HEK293 (cell line): ENCODE measurements around the gene CDCP2.

Source experiments
- CTCF ChIA-PET: fragments of 350-600 bp; formaldehyde crosslinking; extraction: SDS; loops from one replicate; lab custom pipeline; 2021; ENCODE audit warnings: antibody characterized with exemption; lab: Yijun Ruan, JAX
- POLR2A ChIA-PET: fragments of 300-600 bp; formaldehyde crosslinking; extraction: SDS; loops from one replicate; lab custom pipeline; 2020; ENCODE audit warnings: antibody characterized with exemption, inconsistent platforms; lab: Yijun Ruan, JAX
- H3K27ac ChIP-seq: fragments of 200-500 bp; sonication (Bioruptor generic); 2 replicates; pipeline ENCODE4 v1.5.1; 2014; ENCODE audit warnings: low read depth, low read length, control low read depth, inconsistent platforms; ENCODE audit errors: extremely low read depth
- H3K36me3 ChIP-seq, 2 experiments: fragments of 200-500 bp in 1 of 2; sonication (Bioruptor generic) in 1 of 2; 1 replicate in 1 of 2; 2 replicates in 1 of 2; pipeline ENCODE4 v1.5.1; 2014 to 2017; ENCODE audit warnings: inconsistent platforms in 2 of 2, low read length in 2 of 2; ENCODE audit not compliant: control insufficient read depth in 2 of 2, insufficient read depth in 1 of 2
- H3K4me1 ChIP-seq: fragments of 200-500 bp; sonication (Bioruptor generic); 2 replicates; pipeline ENCODE4 v1.5.1; 2014; ENCODE audit warnings: mild to moderate bottlenecking, low read length, inconsistent platforms; ENCODE audit not compliant: control insufficient read depth, insufficient read depth
- H3K4me3 ChIP-seq: 2 replicates; pipeline ENCODE4 v1.5.1; 2011; ENCODE audit warnings: low read depth, mild to moderate bottlenecking, control low read depth, low read length, moderate library complexity
- H3K9me3 ChIP-seq: fragments of 200-500 bp; sonication (Bioruptor generic); 2 replicates; pipeline ENCODE4 v1.5.1; 2014; ENCODE audit warnings: low read depth, low read length, inconsistent platforms; ENCODE audit not compliant: control insufficient read depth, insufficient read depth
- GLI4 ChIP-seq: fragments of 450-650 bp; formaldehyde crosslinking; IDR thresholded peaks from 2 replicates; pipeline ENCODE4 v1.5.1; 2016; ENCODE audit warnings: missing biosample characterization, missing genetic modification characterization
- KLF10 ChIP-seq: fragments of 450-650 bp; IDR thresholded peaks from 2 replicates; pipeline ENCODE4 v1.5.1; 2018; ENCODE audit warnings: missing biosample characterization, mild to moderate bottlenecking, missing genetic modification characterization
- ZNF169 ChIP-seq: fragments of 450-650 bp; formaldehyde crosslinking; IDR thresholded peaks from 2 replicates; pipeline ENCODE4 v1.5.1; 2016; ENCODE audit warnings: missing biosample characterization, missing genetic modification characterization
- ZNF184 ChIP-seq: fragments of 450-650 bp; IDR thresholded peaks from 2 replicates; pipeline ENCODE4 v1.5.1; 2018; ENCODE audit warnings: missing biosample characterization, mild to moderate bottlenecking, missing genetic modification characterization
- ZNF214 ChIP-seq: fragments of 450-650 bp; formaldehyde crosslinking; IDR thresholded peaks from 2 replicates; pipeline ENCODE4 v1.5.1; 2017; ENCODE audit warnings: missing biosample characterization, mild to moderate bottlenecking, missing genetic modification characterization, borderline replicate concordance
- ZNF366 ChIP-seq: fragments of 450-650 bp; formaldehyde crosslinking; conservative IDR thresholded peaks from 2 replicates; pipeline ENCODE4 v1.5.1; 2016; ENCODE audit warnings: missing biosample characterization, missing genetic modification characterization
- ZNF391 ChIP-seq: fragments of 450-650 bp; formaldehyde crosslinking; IDR thresholded peaks from 2 replicates; pipeline ENCODE4 v1.5.1; 2016; ENCODE audit warnings: low read depth, missing biosample characterization, missing genetic modification characterization, borderline replicate concordance
- ZNF394 ChIP-seq: fragments of 450-650 bp; formaldehyde crosslinking; IDR thresholded peaks from 2 replicates; pipeline ENCODE4 v1.5.1; 2016; ENCODE audit warnings: missing biosample characterization, missing genetic modification characterization, mild to moderate bottlenecking, moderate library complexity, borderline replicate concordance
- ZNF423 ChIP-seq: fragments of 450-650 bp; formaldehyde crosslinking; IDR thresholded peaks from 2 replicates; pipeline ENCODE4 v1.5.1; 2016; ENCODE audit warnings: missing biosample characterization, missing genetic modification characterization
- ZNF501 ChIP-seq: fragments of 450-650 bp; formaldehyde crosslinking; IDR thresholded peaks from 2 replicates; pipeline ENCODE4 v1.5.1; 2016; ENCODE audit warnings: missing biosample characterization, missing genetic modification characterization
- ZNF514 ChIP-seq: fragments of 450-650 bp; formaldehyde crosslinking; IDR thresholded peaks from 2 replicates; pipeline ENCODE4 v1.5.1; 2016; ENCODE audit warnings: missing biosample characterization, missing genetic modification characterization
- ZNF521 ChIP-seq: fragments of 450-650 bp; formaldehyde crosslinking; IDR thresholded peaks from 2 replicates; pipeline ENCODE4 v1.5.1; 2017; ENCODE audit warnings: missing biosample characterization, mild to moderate bottlenecking, missing genetic modification characterization
- ZNF792 ChIP-seq: fragments of 450-650 bp; formaldehyde crosslinking; IDR thresholded peaks from 2 replicates; pipeline ENCODE4 v1.5.1; 2016; ENCODE audit warnings: missing biosample characterization, missing genetic modification characterization
- ZNF830 ChIP-seq: fragments of 450-650 bp; IDR thresholded peaks from 2 replicates; pipeline ENCODE4 v1.5.0; 2018; ENCODE audit warnings: missing biosample characterization, missing genetic modification characterization, low read depth, mild to moderate bottlenecking, moderate library complexity
- TF ChIP-seq, protein P1 (sequence below): fragments of 450-650 bp; formaldehyde crosslinking; IDR thresholded peaks from 2 replicates; pipeline ENCODE4 v1.5.1; 2016; ENCODE audit warnings: missing biosample characterization, missing genetic modification characterization, borderline replicate concordance
- TF ChIP-seq, protein P2 (sequence below): fragments of 450-650 bp; formaldehyde crosslinking; IDR thresholded peaks from 2 replicates; pipeline ENCODE4 v1.5.1; 2016; ENCODE audit warnings: missing biosample characterization, missing genetic modification characterization, borderline replicate concordance

The CDCP2 gene

DNA sequence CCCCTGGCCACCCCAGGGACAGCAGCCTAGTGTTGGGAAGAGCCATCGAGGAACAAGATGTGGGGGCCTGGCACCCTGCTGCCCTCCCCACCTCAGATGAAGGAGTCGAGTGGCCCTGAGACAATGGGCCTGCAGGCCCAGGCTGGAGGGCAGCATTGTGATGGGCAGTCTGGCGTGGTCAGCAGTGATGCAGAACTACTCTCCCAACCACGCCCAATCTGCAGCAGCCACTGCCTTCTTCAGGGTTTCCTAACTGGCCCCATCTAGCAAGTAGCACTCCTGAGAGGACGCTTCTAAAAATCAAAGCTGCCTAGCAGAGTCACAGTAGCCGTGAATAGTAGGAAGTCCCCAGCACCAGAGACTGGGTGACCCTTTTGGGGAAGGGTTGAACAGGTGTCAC lies 18.5 kb downstream of the CDCP2 start:
- CTCF ChIA-PET, result interaction anchor here (1.2 kb wide), 1 partner anchor 52 kb away, joined by 4 read pairs; no protein-coding TSS in a partner anchor
- POLR2A ChIA-PET, result no interaction called here

DNA sequence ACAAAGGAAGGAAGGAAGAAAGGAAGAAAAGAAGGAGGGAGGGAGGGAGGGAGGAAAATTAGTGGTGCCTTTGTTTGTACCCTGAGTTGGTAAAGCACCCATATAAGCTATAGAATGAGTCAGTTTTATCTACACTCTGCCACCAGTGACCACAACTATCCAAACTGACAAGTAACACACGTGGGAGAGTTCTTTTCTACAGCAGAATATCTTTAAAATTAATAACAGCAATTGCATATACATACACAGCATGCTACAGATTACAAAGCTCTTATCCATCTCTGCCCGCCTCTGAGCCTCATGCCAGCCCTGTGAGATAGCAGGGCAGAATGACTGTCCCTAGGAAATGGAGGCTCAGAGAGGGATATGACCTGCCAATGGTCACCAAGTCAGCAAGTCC lies 20.3 kb downstream of the CDCP2 start:
- ChIA-PET CTCF (interaction anchor here (0.6 to 1.9 kb wide), 3 partner anchors 10 to 17 kb away, joined by 3 to 9 read pairs (median 5); no protein-coding TSS in a partner anchor), POLR2A (no interaction called here)
- H3K36me3 ChIP-seq, result no peaks in the 10 kb centered on the region

More for the DNA sequence above, 18.5 kb downstream of the CDCP2 start:
- Histone ChIP-seq H3K9me3 (no peaks in the 10 kb centered on the region), H3K36me3 (no peaks in the 10 kb centered on the region), H3K4me3 (no peak overlapping the region), H3K27ac (no peak overlapping the region), H3K4me1 (no peaks in the 10 kb centered on the region; the same call in 1 of the 2 replicates)
- TF ChIP-seq ZNF184 (tag by site-specific recombination), result no peak
- TF ChIP-seq ZNF391 (tag by site-specific recombination), result no peak
- TF ChIP-seq ZNF214 (tag by site-specific recombination), result no peak
- no peak for TF ChIP-seq ZNF792 (tag by site-specific recombination)

DNA sequence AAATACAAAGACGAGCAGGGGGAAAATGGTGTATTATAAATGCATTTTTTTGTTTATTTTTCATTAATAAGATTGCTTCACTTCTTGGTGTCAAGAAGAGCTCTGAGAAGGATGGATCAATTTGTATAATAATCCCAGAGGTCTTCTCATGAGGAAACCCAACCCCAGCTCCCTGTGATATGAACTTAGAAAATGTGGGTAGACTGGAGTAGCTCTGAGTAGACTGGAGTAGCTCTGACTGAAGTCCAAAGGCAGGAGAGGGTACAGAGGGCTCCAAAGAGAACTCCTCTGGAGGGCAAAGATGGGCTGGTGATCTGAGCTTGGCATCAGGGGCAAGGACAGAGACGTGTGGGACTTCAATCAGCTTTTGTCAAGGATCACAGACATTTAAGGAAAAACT lies 21.4 kb downstream of the CDCP2 start:
- Histone ChIP-seq H3K27ac (no peak overlapping the region), H3K36me3 (no peaks in the 10 kb centered on the region), H3K4me3 (no peak overlapping the region), H3K9me3 (no peaks in the 10 kb centered on the region), H3K4me1 (no peaks in the 10 kb centered on the region)
- ChIA-PET CTCF (interaction anchor here (0.7 to 1.9 kb wide), 3 partner anchors 9 to 999 kb away, joined by 3 to 9 read pairs (median 3); no protein-coding TSS in a partner anchor), POLR2A (interaction anchor here (0.9 kb wide), 1 partner anchor 69 kb away, joined by 3 read pairs; the partner anchor contains the start of genes CYB5RL and MRPL37)
- TF ChIP-seq ZNF830, result no peak
- peak; percentile 74; the same call in 1 of the 2 replicates for TF ChIP-seq ZNF394 (tag by site-specific recombination)

More for the DNA sequence above, 20.3 kb downstream of the CDCP2 start:
- TF ChIP-seq ZNF501 (tag by site-specific recombination), result no peak
- TF ChIP-seq ZNF366, result peak; percentile 71; the same call in 1 of the 2 replicates
- no peak overlapping the region for H3K4me3 ChIP-seq
- no peak overlapping the region for H3K27ac ChIP-seq
- H3K9me3 ChIP-seq, result no peaks in the 10 kb centered on the region
- no peaks in the 10 kb centered on the region; the same call in 1 of the 2 replicates for H3K4me1 ChIP-seq

DNA sequence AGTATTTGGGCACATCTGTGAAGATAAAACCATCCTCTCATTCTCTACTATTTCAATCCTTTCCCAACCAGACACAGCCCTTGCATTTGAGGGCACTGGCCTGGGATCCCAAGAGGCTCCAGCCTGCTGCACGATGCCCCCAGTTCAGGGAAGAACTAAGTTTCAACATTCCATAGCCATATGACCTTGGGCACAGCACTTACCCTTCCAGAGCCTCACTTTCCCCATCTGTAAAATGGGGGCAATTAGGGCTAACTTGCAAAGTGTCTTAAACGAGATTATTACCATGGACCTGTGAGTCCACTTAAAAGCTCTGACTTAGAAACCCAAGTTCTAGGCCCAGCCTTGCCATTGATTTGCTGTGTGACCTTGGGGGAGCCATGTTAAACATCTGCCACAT lies 22.9 kb downstream of the CDCP2 start:
- Histone ChIP-seq H3K9me3 (no peaks in the 10 kb centered on the region), H3K27ac (no peak overlapping the region), H3K4me3 (no peak overlapping the region), H3K4me1 (no peaks in the 10 kb centered on the region), H3K36me3 (no peaks in the 10 kb centered on the region)
- ChIA-PET POLR2A (no interaction called here), CTCF (interaction anchor here (1.8 kb wide), 1 partner anchor 360 kb away, joined by 3 read pairs; no protein-coding TSS in a partner anchor)
- TF ChIP-seq ZNF521 (tag by site-specific recombination) (no peak), GLI4 (tag by site-specific recombination) (no peak), ZNF394 (tag by site-specific recombination) (no peak), ZNF501 (tag by site-specific recombination) (no peak), ZNF169 (tag by site-specific recombination) (no peak), ZNF514 (tag by site-specific recombination) (no peak), KLF10 (tag by site-specific recombination) (no peak), ZNF423 (tag by site-specific recombination) (no peak)
- TF ChIP-seq, protein P1, sequence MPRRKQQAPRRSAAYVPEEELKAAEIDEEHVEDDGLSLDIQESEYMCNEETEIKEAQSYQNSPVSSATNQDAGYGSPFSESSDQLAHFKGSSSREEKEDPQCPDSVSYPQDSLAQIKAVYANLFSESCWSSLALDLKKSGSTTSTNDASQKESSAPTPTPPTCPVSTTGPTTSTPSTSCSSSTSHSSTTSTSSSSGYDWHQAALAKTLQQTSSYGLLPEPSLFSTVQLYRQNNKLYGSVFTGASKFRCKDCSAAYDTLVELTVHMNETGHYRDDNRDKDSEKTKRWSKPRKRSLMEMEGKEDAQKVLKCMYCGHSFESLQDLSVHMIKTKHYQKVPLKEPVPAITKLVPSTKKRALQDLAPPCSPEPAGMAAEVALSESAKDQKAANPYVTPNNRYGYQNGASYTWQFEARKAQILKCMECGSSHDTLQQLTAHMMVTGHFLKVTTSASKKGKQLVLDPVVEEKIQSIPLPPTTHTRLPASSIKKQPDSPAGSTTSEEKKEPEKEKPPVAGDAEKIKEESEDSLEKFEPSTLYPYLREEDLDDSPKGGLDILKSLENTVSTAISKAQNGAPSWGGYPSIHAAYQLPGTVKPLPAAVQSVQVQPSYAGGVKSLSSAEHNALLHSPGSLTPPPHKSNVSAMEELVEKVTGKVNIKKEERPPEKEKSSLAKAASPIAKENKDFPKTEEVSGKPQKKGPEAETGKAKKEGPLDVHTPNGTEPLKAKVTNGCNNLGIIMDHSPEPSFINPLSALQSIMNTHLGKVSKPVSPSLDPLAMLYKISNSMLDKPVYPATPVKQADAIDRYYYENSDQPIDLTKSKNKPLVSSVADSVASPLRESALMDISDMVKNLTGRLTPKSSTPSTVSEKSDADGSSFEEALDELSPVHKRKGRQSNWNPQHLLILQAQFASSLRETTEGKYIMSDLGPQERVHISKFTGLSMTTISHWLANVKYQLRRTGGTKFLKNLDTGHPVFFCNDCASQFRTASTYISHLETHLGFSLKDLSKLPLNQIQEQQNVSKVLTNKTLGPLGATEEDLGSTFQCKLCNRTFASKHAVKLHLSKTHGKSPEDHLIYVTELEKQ (tag by site-specific recombination), result no peak
- TF ChIP-seq, protein P2, sequence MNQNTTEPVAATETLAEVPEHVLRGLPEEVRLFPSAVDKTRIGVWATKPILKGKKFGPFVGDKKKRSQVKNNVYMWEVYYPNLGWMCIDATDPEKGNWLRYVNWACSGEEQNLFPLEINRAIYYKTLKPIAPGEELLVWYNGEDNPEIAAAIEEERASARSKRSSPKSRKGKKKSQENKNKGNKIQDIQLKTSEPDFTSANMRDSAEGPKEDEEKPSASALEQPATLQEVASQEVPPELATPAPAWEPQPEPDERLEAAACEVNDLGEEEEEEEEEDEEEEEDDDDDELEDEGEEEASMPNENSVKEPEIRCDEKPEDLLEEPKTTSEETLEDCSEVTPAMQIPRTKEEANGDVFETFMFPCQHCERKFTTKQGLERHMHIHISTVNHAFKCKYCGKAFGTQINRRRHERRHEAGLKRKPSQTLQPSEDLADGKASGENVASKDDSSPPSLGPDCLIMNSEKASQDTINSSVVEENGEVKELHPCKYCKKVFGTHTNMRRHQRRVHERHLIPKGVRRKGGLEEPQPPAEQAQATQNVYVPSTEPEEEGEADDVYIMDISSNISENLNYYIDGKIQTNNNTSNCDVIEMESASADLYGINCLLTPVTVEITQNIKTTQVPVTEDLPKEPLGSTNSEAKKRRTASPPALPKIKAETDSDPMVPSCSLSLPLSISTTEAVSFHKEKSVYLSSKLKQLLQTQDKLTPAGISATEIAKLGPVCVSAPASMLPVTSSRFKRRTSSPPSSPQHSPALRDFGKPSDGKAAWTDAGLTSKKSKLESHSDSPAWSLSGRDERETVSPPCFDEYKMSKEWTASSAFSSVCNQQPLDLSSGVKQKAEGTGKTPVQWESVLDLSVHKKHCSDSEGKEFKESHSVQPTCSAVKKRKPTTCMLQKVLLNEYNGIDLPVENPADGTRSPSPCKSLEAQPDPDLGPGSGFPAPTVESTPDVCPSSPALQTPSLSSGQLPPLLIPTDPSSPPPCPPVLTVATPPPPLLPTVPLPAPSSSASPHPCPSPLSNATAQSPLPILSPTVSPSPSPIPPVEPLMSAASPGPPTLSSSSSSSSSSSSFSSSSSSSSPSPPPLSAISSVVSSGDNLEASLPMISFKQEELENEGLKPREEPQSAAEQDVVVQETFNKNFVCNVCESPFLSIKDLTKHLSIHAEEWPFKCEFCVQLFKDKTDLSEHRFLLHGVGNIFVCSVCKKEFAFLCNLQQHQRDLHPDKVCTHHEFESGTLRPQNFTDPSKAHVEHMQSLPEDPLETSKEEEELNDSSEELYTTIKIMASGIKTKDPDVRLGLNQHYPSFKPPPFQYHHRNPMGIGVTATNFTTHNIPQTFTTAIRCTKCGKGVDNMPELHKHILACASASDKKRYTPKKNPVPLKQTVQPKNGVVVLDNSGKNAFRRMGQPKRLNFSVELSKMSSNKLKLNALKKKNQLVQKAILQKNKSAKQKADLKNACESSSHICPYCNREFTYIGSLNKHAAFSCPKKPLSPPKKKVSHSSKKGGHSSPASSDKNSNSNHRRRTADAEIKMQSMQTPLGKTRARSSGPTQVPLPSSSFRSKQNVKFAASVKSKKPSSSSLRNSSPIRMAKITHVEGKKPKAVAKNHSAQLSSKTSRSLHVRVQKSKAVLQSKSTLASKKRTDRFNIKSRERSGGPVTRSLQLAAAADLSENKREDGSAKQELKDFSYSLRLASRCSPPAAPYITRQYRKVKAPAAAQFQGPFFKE (tag by site-specific recombination), result no peak
